ENCODE results near the gene LMTK3.

GRCh38 chr19:48461982-48462655 is 49.5 kb downstream of the LMTK3 start:
- TF ChIP-seq, protein P1, sequence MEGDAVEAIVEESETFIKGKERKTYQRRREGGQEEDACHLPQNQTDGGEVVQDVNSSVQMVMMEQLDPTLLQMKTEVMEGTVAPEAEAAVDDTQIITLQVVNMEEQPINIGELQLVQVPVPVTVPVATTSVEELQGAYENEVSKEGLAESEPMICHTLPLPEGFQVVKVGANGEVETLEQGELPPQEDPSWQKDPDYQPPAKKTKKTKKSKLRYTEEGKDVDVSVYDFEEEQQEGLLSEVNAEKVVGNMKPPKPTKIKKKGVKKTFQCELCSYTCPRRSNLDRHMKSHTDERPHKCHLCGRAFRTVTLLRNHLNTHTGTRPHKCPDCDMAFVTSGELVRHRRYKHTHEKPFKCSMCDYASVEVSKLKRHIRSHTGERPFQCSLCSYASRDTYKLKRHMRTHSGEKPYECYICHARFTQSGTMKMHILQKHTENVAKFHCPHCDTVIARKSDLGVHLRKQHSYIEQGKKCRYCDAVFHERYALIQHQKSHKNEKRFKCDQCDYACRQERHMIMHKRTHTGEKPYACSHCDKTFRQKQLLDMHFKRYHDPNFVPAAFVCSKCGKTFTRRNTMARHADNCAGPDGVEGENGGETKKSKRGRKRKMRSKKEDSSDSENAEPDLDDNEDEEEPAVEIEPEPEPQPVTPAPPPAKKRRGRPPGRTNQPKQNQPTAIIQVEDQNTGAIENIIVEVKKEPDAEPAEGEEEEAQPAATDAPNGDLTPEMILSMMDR (IDR thresholded peaks at IDR 0.05) = no peak
- TF ChIP-seq POLR2A (IDR thresholded peaks at IDR 0.05) = no peak
